GM12891 (cell line): ENCODE measurements around the gene BMPR1A.

Experiments
- PAX5 ChIP-seq: IDR thresholded peaks from 2 replicates; pipeline ENCODE4 v1.6.1; 2011; ENCODE audit warnings: low read length, moderate library complexity, mild to moderate bottlenecking; ENCODE audit not compliant: insufficient read depth, severe bottlenecking
- POLR2A ChIP-seq: IDR thresholded peaks from 2 replicates; pipeline ENCODE4 v1.6.1; 2011; ENCODE audit warnings: low read depth, low read length, control low read depth
- POLR2AphosphoS5 ChIP-seq: IDR thresholded peaks from 2 replicates; pipeline ENCODE4 v1.6.1; 2011; ENCODE audit warnings: low read depth, low read length, control low read depth
- SPI1 ChIP-seq: IDR thresholded peaks from 2 replicates; pipeline ENCODE4 v1.6.1; 2011; ENCODE audit warnings: low read depth, low read length, control low read depth
- TAF1 ChIP-seq: IDR thresholded peaks from 2 replicates; pipeline ENCODE4 v1.6.1; 2011; ENCODE audit warnings: low read depth, low read length, control low read depth

GRCh38 chr10:86968271-86968993 is 212.0 kb downstream of the BMPR1A start, which contains the start of gene ADIRF:
- TF ChIP-seq TAF1 (no peak), PAX5 (no peak), POLR2AphosphoS5 (no peak), POLR2A (no peak), SPI1 (no peak)
